HL-60 (cell line): ENCODE measurements around the gene ADAM12.

Experiments
- DNase-seq, 2 experiments: peaks; one replicate each; pipeline ENCODE4 v3.0.0-alpha.2; 2010 to 2020; ENCODE audit warnings: low read depth in 1 of 2, low spot score in 1 of 2
- H3K27ac ChIP-seq: fragments of 250-450 bp; sonication (Bioruptor Pico); replicated peaks from 2 replicates; pipeline ENCODE4 v1.5.1; 2020; ENCODE audit warnings: mild to moderate bottlenecking, moderate library complexity
- H3K27me3 ChIP-seq: fragments of 250-450 bp; sonication (Bioruptor Pico); 2 replicates; pipeline ENCODE4 v1.5.1; 2021; ENCODE audit warnings: mild to moderate bottlenecking, moderate library complexity; ENCODE audit not compliant: insufficient read depth, poor library complexity, severe bottlenecking
- H3K4me3 ChIP-seq: replicated peaks from 2 replicates; pipeline ENCODE4 v1.5.1; 2011; ENCODE audit warnings: mild to moderate bottlenecking, control low read depth, low read length; ENCODE audit not compliant: insufficient read depth
- GABPA ChIP-seq: IDR thresholded peaks from 2 replicates; pipeline ENCODE4 v1.6.1; 2012; ENCODE audit warnings: low read depth
- POLR2AphosphoS5 ChIP-seq: IDR thresholded peaks from 2 replicates; pipeline ENCODE4 v1.6.1; 2012; ENCODE audit warnings: low read depth
- SPI1 ChIP-seq: IDR thresholded peaks from 2 replicates; pipeline ENCODE4 v1.6.1; 2012; ENCODE audit warnings: low read depth, mild to moderate bottlenecking, borderline replicate concordance
- TF ChIP-seq, protein P1 (sequence below): IDR thresholded peaks from 2 replicates; pipeline ENCODE4 v1.6.1; 2012; ENCODE audit warnings: low read depth; ENCODE audit not compliant: insufficient replicate concordance
- TF ChIP-seq, protein P2 (sequence below): IDR thresholded peaks from one replicate; pipeline ENCODE4 v1.5.1; 2011; ENCODE audit warnings: low read length, control low read depth, inconsistent platforms; ENCODE audit not compliant: insufficient read depth

The ADAM12 gene

DNA sequence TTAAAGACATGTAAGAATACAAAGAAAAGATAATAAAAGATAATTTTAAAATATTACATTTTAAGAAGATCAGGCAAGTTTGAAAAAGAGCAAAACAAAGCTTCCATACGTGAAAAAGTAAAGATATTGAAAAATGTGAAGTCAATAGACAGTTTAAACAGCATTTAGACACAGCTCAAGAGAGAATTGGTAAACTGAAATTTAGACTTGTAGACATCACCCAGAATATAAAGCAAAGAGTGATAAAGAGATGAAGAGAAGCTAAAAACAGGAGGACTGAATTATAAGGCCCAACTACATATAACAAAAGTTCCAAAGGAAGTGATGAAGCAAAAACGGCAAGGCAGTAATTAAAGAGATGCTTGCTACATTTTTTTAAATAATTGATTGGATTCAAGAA is 13.8 kb downstream of the ADAM12 start:
- no peaks in the 10 kb centered on the region for H3K27me3 ChIP-seq
- TF ChIP-seq, protein P1, sequence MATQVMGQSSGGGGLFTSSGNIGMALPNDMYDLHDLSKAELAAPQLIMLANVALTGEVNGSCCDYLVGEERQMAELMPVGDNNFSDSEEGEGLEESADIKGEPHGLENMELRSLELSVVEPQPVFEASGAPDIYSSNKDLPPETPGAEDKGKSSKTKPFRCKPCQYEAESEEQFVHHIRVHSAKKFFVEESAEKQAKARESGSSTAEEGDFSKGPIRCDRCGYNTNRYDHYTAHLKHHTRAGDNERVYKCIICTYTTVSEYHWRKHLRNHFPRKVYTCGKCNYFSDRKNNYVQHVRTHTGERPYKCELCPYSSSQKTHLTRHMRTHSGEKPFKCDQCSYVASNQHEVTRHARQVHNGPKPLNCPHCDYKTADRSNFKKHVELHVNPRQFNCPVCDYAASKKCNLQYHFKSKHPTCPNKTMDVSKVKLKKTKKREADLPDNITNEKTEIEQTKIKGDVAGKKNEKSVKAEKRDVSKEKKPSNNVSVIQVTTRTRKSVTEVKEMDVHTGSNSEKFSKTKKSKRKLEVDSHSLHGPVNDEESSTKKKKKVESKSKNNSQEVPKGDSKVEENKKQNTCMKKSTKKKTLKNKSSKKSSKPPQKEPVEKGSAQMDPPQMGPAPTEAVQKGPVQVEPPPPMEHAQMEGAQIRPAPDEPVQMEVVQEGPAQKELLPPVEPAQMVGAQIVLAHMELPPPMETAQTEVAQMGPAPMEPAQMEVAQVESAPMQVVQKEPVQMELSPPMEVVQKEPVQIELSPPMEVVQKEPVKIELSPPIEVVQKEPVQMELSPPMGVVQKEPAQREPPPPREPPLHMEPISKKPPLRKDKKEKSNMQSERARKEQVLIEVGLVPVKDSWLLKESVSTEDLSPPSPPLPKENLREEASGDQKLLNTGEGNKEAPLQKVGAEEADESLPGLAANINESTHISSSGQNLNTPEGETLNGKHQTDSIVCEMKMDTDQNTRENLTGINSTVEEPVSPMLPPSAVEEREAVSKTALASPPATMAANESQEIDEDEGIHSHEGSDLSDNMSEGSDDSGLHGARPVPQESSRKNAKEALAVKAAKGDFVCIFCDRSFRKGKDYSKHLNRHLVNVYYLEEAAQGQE, result no peak
- no peak for TF ChIP-seq POLR2AphosphoS5
- TF ChIP-seq, protein P2, sequence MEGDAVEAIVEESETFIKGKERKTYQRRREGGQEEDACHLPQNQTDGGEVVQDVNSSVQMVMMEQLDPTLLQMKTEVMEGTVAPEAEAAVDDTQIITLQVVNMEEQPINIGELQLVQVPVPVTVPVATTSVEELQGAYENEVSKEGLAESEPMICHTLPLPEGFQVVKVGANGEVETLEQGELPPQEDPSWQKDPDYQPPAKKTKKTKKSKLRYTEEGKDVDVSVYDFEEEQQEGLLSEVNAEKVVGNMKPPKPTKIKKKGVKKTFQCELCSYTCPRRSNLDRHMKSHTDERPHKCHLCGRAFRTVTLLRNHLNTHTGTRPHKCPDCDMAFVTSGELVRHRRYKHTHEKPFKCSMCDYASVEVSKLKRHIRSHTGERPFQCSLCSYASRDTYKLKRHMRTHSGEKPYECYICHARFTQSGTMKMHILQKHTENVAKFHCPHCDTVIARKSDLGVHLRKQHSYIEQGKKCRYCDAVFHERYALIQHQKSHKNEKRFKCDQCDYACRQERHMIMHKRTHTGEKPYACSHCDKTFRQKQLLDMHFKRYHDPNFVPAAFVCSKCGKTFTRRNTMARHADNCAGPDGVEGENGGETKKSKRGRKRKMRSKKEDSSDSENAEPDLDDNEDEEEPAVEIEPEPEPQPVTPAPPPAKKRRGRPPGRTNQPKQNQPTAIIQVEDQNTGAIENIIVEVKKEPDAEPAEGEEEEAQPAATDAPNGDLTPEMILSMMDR, result no peak
- TF ChIP-seq SPI1, result no peak
- no peak for TF ChIP-seq GABPA
- DNase-seq, result no peak
- H3K27ac ChIP-seq, result no peak overlapping the region
- no peak overlapping the region for H3K4me3 ChIP-seq

DNA sequence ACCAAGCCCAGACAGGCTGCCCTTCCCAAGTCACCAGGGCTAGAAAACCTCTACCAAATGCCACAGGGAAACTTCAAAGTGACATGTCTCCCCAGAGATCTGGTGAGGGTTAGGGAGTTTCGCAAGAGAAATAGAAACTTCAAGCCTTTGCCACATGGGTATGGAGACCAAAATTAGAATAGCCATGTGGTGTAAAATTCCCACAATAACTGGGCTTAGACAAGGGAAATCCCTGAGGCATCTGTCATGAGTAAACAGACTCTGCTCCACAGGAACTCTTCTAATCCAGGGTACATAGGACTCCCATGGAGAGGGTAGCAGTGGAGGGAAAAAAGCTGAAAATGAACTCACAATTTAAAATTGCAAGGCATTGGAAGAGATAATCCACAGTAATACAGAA is 14.3 kb downstream of the ADAM12 start:
- no peak for DNase-seq
- no peak for TF ChIP-seq POLR2AphosphoS5
- no peak for TF ChIP-seq SPI1
- TF ChIP-seq, protein P1, result no peak
- TF ChIP-seq, protein P2, result no peak
- no peak for TF ChIP-seq GABPA
- no peak overlapping the region for H3K27ac ChIP-seq
- no peak overlapping the region for H3K4me3 ChIP-seq
- no peaks in the 10 kb centered on the region for H3K27me3 ChIP-seq

DNA sequence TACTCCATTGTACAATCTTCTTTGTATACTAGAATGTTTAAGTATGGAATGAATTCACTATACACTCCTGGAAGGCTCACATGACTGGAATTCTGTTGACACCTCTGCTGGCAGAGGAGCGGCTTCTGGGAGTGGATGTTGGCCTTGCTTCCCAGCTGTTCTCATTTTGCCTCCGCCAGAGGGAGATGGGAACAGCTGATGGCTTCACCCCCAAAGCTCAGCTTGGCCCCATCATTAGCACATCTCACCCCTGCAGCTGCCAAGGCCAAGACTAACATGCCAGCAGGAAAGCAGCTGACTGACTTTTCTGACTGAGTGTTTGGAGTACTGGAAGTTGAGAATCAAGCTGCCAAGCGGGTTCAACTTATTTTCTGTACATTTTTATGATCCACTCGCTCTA is 15.1 kb downstream of the ADAM12 start:
- no peak for DNase-seq
- no peak for TF ChIP-seq SPI1
- no peak for TF ChIP-seq POLR2AphosphoS5
- Histone ChIP-seq H3K27me3 (no peaks in the 10 kb centered on the region), H3K4me3 (no peak overlapping the region), H3K27ac (no peak overlapping the region)

DNA sequence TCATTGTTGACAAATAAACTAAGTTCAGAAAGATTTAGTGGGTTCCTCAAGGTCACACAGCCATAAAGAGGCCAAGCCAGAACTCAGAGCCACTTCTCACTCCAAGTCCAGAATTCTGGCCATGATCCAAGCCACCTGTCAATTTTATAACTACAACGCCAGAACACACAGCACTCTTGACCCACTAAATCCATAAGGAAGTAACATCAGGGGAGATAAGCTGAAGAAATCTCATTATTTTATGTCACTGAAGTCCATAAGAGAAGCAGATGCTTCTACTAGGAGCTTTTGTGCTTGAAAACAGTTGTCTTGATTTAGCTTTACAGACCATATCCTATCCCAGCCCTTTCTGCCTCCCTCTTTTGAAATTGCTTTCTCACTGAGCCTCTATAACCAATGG is 15.9 kb downstream of the ADAM12 start:
- Histone ChIP-seq H3K4me3 (no peak overlapping the region), H3K27me3 (no peaks in the 10 kb centered on the region), H3K27ac (no peak overlapping the region)
- no peak for DNase-seq
- TF ChIP-seq, protein P1, result no peak
- TF ChIP-seq SPI1 (no peak), POLR2AphosphoS5 (no peak), GABPA (no peak)
- TF ChIP-seq, protein P2, result no peak
